Ishikawa (cell line): ENCODE measurements around the gene BMPER.

Experiments
- CEBPB ChIP-seq: IDR thresholded peaks from 2 replicates; pipeline ENCODE4 v1.6.1; 2012
- NFIC ChIP-seq: IDR thresholded peaks from 2 replicates; pipeline ENCODE4 v1.6.1; 2012
- RAD21 ChIP-seq: IDR thresholded peaks from 2 replicates; pipeline ENCODE4 v1.6.1; 2012; ENCODE audit warnings: low read depth
- YY1 ChIP-seq: IDR thresholded peaks from 2 replicates; pipeline ENCODE4 v1.6.1; 2012; ENCODE audit warnings: low read depth
- ZBTB7A ChIP-seq: IDR thresholded peaks from 2 replicates; pipeline ENCODE4 v1.6.1; 2012; ENCODE audit warnings: low read depth
- TF ChIP-seq, protein P1 (sequence below): IDR thresholded peaks from 2 replicates; pipeline ENCODE4 v1.6.1; 2012; ENCODE audit warnings: low read depth, mild to moderate bottlenecking

DNA sequence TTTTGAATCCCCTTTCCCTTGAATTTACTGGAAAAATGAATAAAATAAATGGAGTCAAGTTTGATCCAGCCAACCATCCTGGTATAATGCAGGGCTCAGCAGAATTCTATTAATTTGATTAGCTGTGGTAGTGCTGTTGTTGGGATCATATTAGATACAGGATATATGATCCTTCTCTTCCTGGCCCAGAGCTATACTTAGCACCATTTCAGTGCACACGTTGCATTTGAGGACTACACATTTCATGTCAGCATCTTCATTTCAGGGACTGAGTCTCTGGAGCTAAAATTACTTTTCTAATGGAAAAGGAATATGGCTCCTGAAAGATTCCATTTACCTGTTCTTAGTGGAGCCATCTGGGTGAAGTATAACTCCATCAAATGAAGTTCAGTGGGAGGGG, 240.3 kb downstream of the BMPER start:
- TF ChIP-seq RAD21, result no peak
- TF ChIP-seq CEBPB, result no peak
- TF ChIP-seq, protein P1, sequence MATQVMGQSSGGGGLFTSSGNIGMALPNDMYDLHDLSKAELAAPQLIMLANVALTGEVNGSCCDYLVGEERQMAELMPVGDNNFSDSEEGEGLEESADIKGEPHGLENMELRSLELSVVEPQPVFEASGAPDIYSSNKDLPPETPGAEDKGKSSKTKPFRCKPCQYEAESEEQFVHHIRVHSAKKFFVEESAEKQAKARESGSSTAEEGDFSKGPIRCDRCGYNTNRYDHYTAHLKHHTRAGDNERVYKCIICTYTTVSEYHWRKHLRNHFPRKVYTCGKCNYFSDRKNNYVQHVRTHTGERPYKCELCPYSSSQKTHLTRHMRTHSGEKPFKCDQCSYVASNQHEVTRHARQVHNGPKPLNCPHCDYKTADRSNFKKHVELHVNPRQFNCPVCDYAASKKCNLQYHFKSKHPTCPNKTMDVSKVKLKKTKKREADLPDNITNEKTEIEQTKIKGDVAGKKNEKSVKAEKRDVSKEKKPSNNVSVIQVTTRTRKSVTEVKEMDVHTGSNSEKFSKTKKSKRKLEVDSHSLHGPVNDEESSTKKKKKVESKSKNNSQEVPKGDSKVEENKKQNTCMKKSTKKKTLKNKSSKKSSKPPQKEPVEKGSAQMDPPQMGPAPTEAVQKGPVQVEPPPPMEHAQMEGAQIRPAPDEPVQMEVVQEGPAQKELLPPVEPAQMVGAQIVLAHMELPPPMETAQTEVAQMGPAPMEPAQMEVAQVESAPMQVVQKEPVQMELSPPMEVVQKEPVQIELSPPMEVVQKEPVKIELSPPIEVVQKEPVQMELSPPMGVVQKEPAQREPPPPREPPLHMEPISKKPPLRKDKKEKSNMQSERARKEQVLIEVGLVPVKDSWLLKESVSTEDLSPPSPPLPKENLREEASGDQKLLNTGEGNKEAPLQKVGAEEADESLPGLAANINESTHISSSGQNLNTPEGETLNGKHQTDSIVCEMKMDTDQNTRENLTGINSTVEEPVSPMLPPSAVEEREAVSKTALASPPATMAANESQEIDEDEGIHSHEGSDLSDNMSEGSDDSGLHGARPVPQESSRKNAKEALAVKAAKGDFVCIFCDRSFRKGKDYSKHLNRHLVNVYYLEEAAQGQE, result no peak
- TF ChIP-seq YY1, result no peak
- no peak for TF ChIP-seq ZBTB7A
- TF ChIP-seq NFIC, result no peak
